K562 (cell line): ENCODE measurements around the gene ZMPSTE24. TPM values are rescaled to one million over a fixed set of nuclear protein-coding genes. Genes with fewer than 3 reads are reported as not detected.
"Not testable (repeated sequence)": the region's sequence is repeated elsewhere in the genome, so short reads cannot be mapped to it uniquely, and the experiment has no call there.

ENCODE experiments used
- ATF7 ChIP-seq: fragments of 450-650 bp; IDR thresholded peaks from 2 replicates; pipeline ENCODE4 v1.7.1; 2014; ENCODE audit warnings: mild to moderate bottlenecking, moderate library complexity
- LEF1 ChIP-seq: fragments of 450-650 bp; IDR thresholded peaks from 2 replicates; pipeline ENCODE4 v1.6.1; 2016; ENCODE audit warnings: mild to moderate bottlenecking
- NR2C2 ChIP-seq, 2 experiments: fragments of 200-800 bp in 1 of 2; sonication (Bioruptor generic) in 1 of 2; sonication (generic) in 1 of 2; formaldehyde crosslinking in 1 of 2; IDR thresholded peaks; 2 replicates each; pipeline versions ENCODE4 v1.6.1 to v1.8.0; 2016 to 2022; ENCODE audit warnings: mild to moderate bottlenecking in 1 of 2, missing compliant biosample characterization in 1 of 2, missing genetic modification characterization in 1 of 2, missing genetic modification reagents in 1 of 2
- polyA plus RNA-seq, 8 experiments: library from polyadenylated mRNA; depleted of rRNA in 4 of 8; stranded (reverse) in 5 of 8; unstranded in 3 of 8; fragments of >200 nt; fragmentation: Nextera tagmentation in 2 of 8; fragmentation: Illumina TruSeq in 1 of 8; extraction: Ambion mirVana in 2 of 8; extraction: Trizol in 1 of 8; gene quantifications; 2 replicates each; pipeline versions ENCODE4 v1.2.1 to v1.2.3, GENCODE V29; 2011 to 2014; ENCODE audit warnings: inconsistent platforms in 1 of 8, missing spikeins in 1 of 8
- total RNA-seq, 7 experiments: library from RNA; depleted of rRNA in 6 of 7; stranded (reverse); fragments of >200 nt in 6 of 7; fragmentation: Illumina TruSeq in 2 of 7; extraction: Trizol in 2 of 7; gene quantifications; 2 replicates each; pipeline versions ENCODE4 v1.2.1 to v1.2.3, GENCODE V29; 2011 to 2021; ENCODE audit warnings: low replicate concordance in 1 of 7
- TF ChIP-seq, protein P1 (sequence below): fragments of 450-650 bp; IDR thresholded peaks from 2 replicates; pipeline ENCODE4 v1.6.1; 2017; ENCODE audit warnings: antibody characterized with exemption, mild to moderate bottlenecking

Gene ZMPSTE24
- total and polyA plus RNA-seq, 9 of the 15 experiments (the other 6 are each of a cell fraction or from before 2014, with no cell fraction given) = 30.7 to 75.9 (median 64.3) TPM

- TF ChIP-seq NR2C2 (CRISPR knock-in tag; IDR thresholded peaks at IDR 0.05) = not testable (repeated sequence)
- peak; percentile 60; the same call in 1 of the 2 replicates for TF ChIP-seq NR2C2 (tag; IDR thresholded peaks at IDR 0.05)
- TF ChIP-seq ATF7 = peak; percentile 39; the same call in 1 of the 2 replicates
- TF ChIP-seq, protein P1, sequence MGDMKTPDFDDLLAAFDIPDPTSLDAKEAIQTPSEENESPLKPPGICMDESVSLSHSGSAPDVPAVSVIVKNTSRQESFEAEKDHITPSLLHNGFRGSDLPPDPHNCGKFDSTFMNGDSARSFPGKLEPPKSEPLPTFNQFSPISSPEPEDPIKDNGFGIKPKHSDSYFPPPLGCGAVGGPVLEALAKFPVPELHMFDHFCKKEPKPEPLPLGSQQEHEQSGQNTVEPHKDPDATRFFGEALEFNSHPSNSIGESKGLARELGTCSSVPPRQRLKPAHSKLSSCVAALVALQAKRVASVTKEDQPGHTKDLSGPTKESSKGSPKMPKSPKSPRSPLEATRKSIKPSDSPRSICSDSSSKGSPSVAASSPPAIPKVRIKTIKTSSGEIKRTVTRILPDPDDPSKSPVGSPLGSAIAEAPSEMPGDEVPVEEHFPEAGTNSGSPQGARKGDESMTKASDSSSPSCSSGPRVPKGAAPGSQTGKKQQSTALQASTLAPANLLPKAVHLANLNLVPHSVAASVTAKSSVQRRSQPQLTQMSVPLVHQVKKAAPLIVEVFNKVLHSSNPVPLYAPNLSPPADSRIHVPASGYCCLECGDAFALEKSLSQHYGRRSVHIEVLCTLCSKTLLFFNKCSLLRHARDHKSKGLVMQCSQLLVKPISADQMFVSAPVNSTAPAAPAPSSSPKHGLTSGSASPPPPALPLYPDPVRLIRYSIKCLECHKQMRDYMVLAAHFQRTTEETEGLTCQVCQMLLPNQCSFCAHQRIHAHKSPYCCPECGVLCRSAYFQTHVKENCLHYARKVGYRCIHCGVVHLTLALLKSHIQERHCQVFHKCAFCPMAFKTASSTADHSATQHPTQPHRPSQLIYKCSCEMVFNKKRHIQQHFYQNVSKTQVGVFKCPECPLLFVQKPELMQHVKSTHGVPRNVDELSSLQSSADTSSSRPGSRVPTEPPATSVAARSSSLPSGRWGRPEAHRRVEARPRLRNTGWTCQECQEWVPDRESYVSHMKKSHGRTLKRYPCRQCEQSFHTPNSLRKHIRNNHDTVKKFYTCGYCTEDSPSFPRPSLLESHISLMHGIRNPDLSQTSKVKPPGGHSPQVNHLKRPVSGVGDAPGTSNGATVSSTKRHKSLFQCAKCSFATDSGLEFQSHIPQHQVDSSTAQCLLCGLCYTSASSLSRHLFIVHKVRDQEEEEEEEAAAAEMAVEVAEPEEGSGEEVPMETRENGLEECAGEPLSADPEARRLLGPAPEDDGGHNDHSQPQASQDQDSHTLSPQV = 0 out of 2 replicates have a peak, but pooled peaks have one; percentile 50
- 0 out of 2 replicates have a peak, but pooled peaks have one; percentile 11 for TF ChIP-seq LEF1
- TF ChIP-seq, all 486 proteins: peak for 45; not testable (repeated sequence) for 441
These were observed 36.5 kb upstream of the ZMPSTE24 start (continued) for GRCh38 chr1:40221471-40221905.
